HEK293 (cell line): ENCODE data around the gene CDH3.

Source experiments
- EGR2 ChIP-seq: fragments of 450-650 bp; formaldehyde crosslinking; IDR thresholded peaks from 2 replicates; pipeline ENCODE4 v1.5.1; 2016; ENCODE audit warnings: low read depth, missing biosample characterization, missing genetic modification characterization
- GFI1B ChIP-seq: fragments of 450-650 bp; formaldehyde crosslinking; IDR thresholded peaks from 2 replicates; pipeline ENCODE4 v1.5.1; 2016; ENCODE audit warnings: missing biosample characterization, missing genetic modification characterization
- GLIS1 ChIP-seq: fragments of 450-650 bp; formaldehyde crosslinking; IDR thresholded peaks from 2 replicates; pipeline ENCODE4 v1.5.1; 2016; ENCODE audit warnings: missing biosample characterization, missing genetic modification characterization
- IKZF3 ChIP-seq: fragments of 450-650 bp; IDR thresholded peaks from 2 replicates; pipeline ENCODE4 v1.5.0; 2018; ENCODE audit warnings: missing biosample characterization, mild to moderate bottlenecking, missing genetic modification characterization, moderate library complexity
- KLF10 ChIP-seq: fragments of 450-650 bp; IDR thresholded peaks from 2 replicates; pipeline ENCODE4 v1.5.1; 2018; ENCODE audit warnings: missing biosample characterization, mild to moderate bottlenecking, missing genetic modification characterization
- SP2 ChIP-seq: fragments of 450-650 bp; formaldehyde crosslinking; IDR thresholded peaks from 2 replicates; pipeline ENCODE4 v1.5.1; 2016; ENCODE audit warnings: missing biosample characterization, missing genetic modification characterization
- SP3 ChIP-seq: fragments of 450-650 bp; formaldehyde crosslinking; IDR thresholded peaks from 2 replicates; pipeline ENCODE4 v1.5.1; 2016; ENCODE audit warnings: missing biosample characterization, missing genetic modification characterization
- YY1 ChIP-seq: fragments of 450-650 bp; formaldehyde crosslinking; IDR thresholded peaks from 2 replicates; pipeline ENCODE4 v1.5.1; 2018; ENCODE audit warnings: missing biosample characterization, missing genetic modification characterization
- YY2 ChIP-seq: fragments of 450-650 bp; formaldehyde crosslinking; IDR thresholded peaks from 2 replicates; pipeline ENCODE4 v1.5.1; 2016; ENCODE audit warnings: missing biosample characterization, missing genetic modification characterization
- ZBTB17 ChIP-seq: fragments of 450-650 bp; formaldehyde crosslinking; IDR thresholded peaks from 2 replicates; pipeline ENCODE4 v1.5.1; 2016; ENCODE audit warnings: missing biosample characterization, missing genetic modification characterization
- ZIC2 ChIP-seq: fragments of 450-650 bp; formaldehyde crosslinking; IDR thresholded peaks from 2 replicates; pipeline ENCODE4 v1.5.1; 2016; ENCODE audit warnings: missing biosample characterization, missing genetic modification characterization
- ZNF132 ChIP-seq: fragments of 450-650 bp; formaldehyde crosslinking; IDR thresholded peaks from 2 replicates; pipeline ENCODE4 v1.5.1; 2017; ENCODE audit warnings: missing biosample characterization, missing genetic modification characterization, borderline replicate concordance
- ZNF133 ChIP-seq: fragments of 450-650 bp; formaldehyde crosslinking; IDR thresholded peaks from 2 replicates; pipeline ENCODE4 v1.5.1; 2016; ENCODE audit warnings: missing biosample characterization, missing genetic modification characterization
- ZNF174 ChIP-seq: fragments of 450-650 bp; formaldehyde crosslinking; IDR thresholded peaks from 2 replicates; pipeline ENCODE4 v1.5.0; 2017; ENCODE audit warnings: missing biosample characterization, mild to moderate bottlenecking, missing genetic modification characterization
- ZNF214 ChIP-seq: fragments of 450-650 bp; formaldehyde crosslinking; IDR thresholded peaks from 2 replicates; pipeline ENCODE4 v1.5.1; 2017; ENCODE audit warnings: missing biosample characterization, mild to moderate bottlenecking, missing genetic modification characterization, borderline replicate concordance
- ZNF302 ChIP-seq: fragments of 450-650 bp; formaldehyde crosslinking; IDR thresholded peaks from 2 replicates; pipeline ENCODE4 v1.5.1; 2016; ENCODE audit warnings: missing biosample characterization, missing genetic modification characterization, low read depth
- ZNF521 ChIP-seq: fragments of 450-650 bp; formaldehyde crosslinking; IDR thresholded peaks from 2 replicates; pipeline ENCODE4 v1.5.1; 2017; ENCODE audit warnings: missing biosample characterization, mild to moderate bottlenecking, missing genetic modification characterization
- ZNF549 ChIP-seq: fragments of 450-650 bp; IDR thresholded peaks from 2 replicates; pipeline ENCODE4 v1.5.1; 2018; ENCODE audit warnings: missing biosample characterization, missing genetic modification characterization, mild to moderate bottlenecking, inconsistent platforms, moderate library complexity
- ZNF560 ChIP-seq: fragments of 450-650 bp; formaldehyde crosslinking; IDR thresholded peaks from 2 replicates; pipeline ENCODE4 v1.5.1; 2017; ENCODE audit warnings: missing biosample characterization, missing genetic modification characterization, borderline replicate concordance
- ZNF600 ChIP-seq: fragments of 450-650 bp; formaldehyde crosslinking; IDR thresholded peaks from 2 replicates; pipeline ENCODE4 v1.5.1; 2016; ENCODE audit warnings: missing biosample characterization, missing genetic modification characterization
- ZNF654 ChIP-seq: fragments of 450-650 bp; formaldehyde crosslinking; IDR thresholded peaks from 2 replicates; pipeline ENCODE4 v1.5.1; 2016; ENCODE audit warnings: low read depth, missing biosample characterization, missing genetic modification characterization
- ZNF664 ChIP-seq: fragments of 450-650 bp; formaldehyde crosslinking; IDR thresholded peaks from 2 replicates; pipeline ENCODE4 v1.5.1; 2016; ENCODE audit warnings: missing biosample characterization, missing genetic modification characterization
- ZNF701 ChIP-seq: fragments of 450-650 bp; formaldehyde crosslinking; IDR thresholded peaks from 2 replicates; pipeline ENCODE4 v1.5.1; 2016; ENCODE audit warnings: missing biosample characterization, missing genetic modification characterization
- ZNF777 ChIP-seq: fragments of 450-650 bp; formaldehyde crosslinking; IDR thresholded peaks from 2 replicates; pipeline ENCODE4 v1.5.1; 2017; ENCODE audit warnings: missing biosample characterization, missing genetic modification characterization, borderline replicate concordance
- ZNF785 ChIP-seq: fragments of 450-650 bp; formaldehyde crosslinking; IDR thresholded peaks from 2 replicates; pipeline ENCODE4 v1.5.1; 2016; ENCODE audit warnings: missing biosample characterization, missing genetic modification characterization
- ZXDB ChIP-seq: fragments of 450-650 bp; formaldehyde crosslinking; IDR thresholded peaks from 2 replicates; pipeline ENCODE4 v1.5.1; 2016; ENCODE audit warnings: missing biosample characterization, missing genetic modification characterization
- TF ChIP-seq, protein P1 (sequence below): fragments of 450-650 bp; formaldehyde crosslinking; IDR thresholded peaks from 2 replicates; pipeline ENCODE4 v1.5.1; 2016; ENCODE audit warnings: missing biosample characterization, missing genetic modification characterization, low read depth
- TF ChIP-seq, protein P2 (sequence below): fragments of 450-650 bp; formaldehyde crosslinking; IDR thresholded peaks from 2 replicates; pipeline ENCODE4 v1.5.1; 2016; ENCODE audit warnings: missing biosample characterization, missing genetic modification characterization
- TF ChIP-seq, protein P3 (sequence below): fragments of 450-650 bp; formaldehyde crosslinking; IDR thresholded peaks from 2 replicates; pipeline ENCODE4 v1.5.0; 2017; ENCODE audit warnings: missing biosample characterization, missing genetic modification characterization, borderline replicate concordance

Gene CDH3

DNA sequence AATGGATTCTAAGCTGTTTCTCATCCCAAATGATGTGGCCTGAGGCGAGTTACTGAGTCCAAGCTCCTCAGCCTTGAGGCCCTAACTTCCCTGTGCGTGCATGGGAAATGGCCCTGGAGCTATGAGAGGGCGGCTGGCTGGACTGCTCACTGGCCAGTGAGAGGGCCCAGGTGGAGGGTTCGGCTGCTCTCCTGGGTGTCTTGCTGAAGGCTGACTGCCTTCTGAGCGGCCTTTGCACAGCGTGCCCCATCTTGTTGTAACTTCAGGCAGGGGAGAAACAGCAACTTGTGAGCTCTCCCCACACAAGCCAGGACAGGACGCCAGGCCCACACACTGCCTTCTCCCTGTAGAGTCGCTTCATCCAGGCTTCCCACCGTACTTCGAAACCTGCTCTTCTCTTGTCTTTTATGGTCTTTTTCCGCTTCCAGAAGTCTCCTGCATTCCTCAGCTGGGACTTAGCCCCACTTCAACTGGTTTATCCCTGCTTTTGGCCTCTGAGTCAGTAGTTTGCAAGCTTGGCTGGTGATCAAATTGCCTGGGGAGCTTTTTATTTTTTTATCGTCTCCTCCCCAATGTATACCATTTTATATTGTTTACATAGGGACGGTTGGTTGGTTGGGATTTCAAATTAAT is 13.3 kb downstream of the CDH3 start (continued):
- TF ChIP-seq ZNF701 (tag by site-specific recombination) (no peak), ZNF560 (tag by site-specific recombination) (no peak), ZNF521 (tag by site-specific recombination) (no peak), ZNF664 (no peak), ZNF785 (tag by site-specific recombination) (no peak), ZNF132 (tag by site-specific recombination) (no peak), ZXDB (tag by site-specific recombination) (peak; percentile 40; the same call in 1 of the 2 replicates), EGR2 (tag by site-specific recombination) (no peak), YY1 (tag by site-specific recombination) (no peak), IKZF3 (tag by site-specific recombination) (0 out of 2 replicates have a peak, but pooled peaks have one; percentile 25), YY2 (no peak), KLF10 (tag by site-specific recombination) (no peak), ZNF133 (tag by site-specific recombination) (no peak), ZNF777 (no peak), SP2 (tag by site-specific recombination) (no peak), ZNF654 (no peak), ZNF174 (tag by site-specific recombination) (no peak), ZBTB17 (tag by site-specific recombination) (peak; percentile 42), ZIC2 (no peak), GFI1B (tag by site-specific recombination) (no peak), ZNF549 (tag by site-specific recombination) (no peak), SP3 (tag by site-specific recombination) (no peak), ZNF302 (tag by site-specific recombination) (no peak), GLIS1 (peak; percentile 63), ZNF214 (no peak), ZNF600 (no peak)
- TF ChIP-seq, protein P1, sequence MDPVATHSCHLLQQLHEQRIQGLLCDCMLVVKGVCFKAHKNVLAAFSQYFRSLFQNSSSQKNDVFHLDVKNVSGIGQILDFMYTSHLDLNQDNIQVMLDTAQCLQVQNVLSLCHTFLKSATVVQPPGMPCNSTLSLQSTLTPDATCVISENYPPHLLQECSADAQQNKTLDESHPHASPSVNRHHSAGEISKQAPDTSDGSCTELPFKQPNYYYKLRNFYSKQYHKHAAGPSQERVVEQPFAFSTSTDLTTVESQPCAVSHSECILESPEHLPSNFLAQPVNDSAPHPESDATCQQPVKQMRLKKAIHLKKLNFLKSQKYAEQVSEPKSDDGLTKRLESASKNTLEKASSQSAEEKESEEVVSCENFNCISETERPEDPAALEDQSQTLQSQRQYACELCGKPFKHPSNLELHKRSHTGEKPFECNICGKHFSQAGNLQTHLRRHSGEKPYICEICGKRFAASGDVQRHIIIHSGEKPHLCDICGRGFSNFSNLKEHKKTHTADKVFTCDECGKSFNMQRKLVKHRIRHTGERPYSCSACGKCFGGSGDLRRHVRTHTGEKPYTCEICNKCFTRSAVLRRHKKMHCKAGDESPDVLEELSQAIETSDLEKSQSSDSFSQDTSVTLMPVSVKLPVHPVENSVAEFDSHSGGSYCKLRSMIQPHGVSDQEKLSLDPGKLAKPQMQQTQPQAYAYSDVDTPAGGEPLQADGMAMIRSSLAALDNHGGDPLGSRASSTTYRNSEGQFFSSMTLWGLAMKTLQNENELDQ (tag by site-specific recombination), result no peak
- TF ChIP-seq, protein P2, sequence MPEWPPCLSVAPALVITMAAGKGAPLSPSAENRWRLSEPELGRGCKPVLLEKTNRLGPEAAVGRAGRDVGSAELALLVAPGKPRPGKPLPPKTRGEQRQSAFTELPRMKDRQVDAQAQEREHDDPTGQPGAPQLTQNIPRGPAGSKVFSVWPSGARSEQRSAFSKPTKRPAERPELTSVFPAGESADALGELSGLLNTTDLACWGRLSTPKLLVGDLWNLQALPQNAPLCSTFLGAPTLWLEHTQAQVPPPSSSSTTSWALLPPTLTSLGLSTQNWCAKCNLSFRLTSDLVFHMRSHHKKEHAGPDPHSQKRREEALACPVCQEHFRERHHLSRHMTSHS (tag by site-specific recombination), result no peak
- TF ChIP-seq, protein P3, sequence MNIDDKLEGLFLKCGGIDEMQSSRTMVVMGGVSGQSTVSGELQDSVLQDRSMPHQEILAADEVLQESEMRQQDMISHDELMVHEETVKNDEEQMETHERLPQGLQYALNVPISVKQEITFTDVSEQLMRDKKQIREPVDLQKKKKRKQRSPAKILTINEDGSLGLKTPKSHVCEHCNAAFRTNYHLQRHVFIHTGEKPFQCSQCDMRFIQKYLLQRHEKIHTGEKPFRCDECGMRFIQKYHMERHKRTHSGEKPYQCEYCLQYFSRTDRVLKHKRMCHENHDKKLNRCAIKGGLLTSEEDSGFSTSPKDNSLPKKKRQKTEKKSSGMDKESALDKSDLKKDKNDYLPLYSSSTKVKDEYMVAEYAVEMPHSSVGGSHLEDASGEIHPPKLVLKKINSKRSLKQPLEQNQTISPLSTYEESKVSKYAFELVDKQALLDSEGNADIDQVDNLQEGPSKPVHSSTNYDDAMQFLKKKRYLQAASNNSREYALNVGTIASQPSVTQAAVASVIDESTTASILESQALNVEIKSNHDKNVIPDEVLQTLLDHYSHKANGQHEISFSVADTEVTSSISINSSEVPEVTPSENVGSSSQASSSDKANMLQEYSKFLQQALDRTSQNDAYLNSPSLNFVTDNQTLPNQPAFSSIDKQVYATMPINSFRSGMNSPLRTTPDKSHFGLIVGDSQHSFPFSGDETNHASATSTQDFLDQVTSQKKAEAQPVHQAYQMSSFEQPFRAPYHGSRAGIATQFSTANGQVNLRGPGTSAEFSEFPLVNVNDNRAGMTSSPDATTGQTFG (tag by site-specific recombination), result no peak
